AG08395 (cell line): ENCODE data around the gene CLVS2.

ENCODE experiments used
- DNase-seq: peaks from one replicate; pipeline ENCODE4 v3.0.0; 2012; ENCODE audit warnings: mixed read lengths, low spot score

CLVS2 gene

GRCh38 chr6:122995921-122996793, at the start of gene CLVS2:
TSS of gene CLVS2 (plus strand) at chr6:122996235. CDS start at chr6:122997778, 1,543 bp downstream.
- DNase-seq = peak; percentile 21

- DNase-seq = no peak
These were observed 48.7 kb upstream of the CLVS2 start for GRCh38 chr6:122947355-122947754.

DNA sequence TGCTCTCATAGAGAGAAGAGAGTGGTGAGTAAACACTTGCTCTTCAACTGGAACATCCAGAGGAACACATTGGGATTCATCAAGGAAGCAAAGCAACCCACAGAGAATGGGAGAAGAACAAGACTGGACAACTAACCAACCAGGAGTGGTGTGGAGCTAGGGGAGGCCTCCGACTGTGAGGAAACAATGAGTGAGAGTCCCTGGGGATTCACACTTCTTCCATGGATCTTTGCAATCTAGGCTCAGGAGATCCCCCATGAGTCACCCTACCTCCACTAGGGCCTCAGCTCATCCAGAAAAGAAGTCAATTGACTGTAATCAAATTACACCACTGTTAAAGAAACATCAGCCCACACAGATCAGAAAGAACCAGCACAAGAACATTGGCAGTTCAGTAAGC, 42.3 kb upstream of the CLVS2 start:
- DNase-seq = no peak

- no peak for DNase-seq
These were observed 39.7 kb upstream of the CLVS2 start for GRCh38 chr6:122956376-122956775.

- no peak for DNase-seq
These were observed 33.9 kb upstream of the CLVS2 start for GRCh38 chr6:122962000-122962624.

DNA sequence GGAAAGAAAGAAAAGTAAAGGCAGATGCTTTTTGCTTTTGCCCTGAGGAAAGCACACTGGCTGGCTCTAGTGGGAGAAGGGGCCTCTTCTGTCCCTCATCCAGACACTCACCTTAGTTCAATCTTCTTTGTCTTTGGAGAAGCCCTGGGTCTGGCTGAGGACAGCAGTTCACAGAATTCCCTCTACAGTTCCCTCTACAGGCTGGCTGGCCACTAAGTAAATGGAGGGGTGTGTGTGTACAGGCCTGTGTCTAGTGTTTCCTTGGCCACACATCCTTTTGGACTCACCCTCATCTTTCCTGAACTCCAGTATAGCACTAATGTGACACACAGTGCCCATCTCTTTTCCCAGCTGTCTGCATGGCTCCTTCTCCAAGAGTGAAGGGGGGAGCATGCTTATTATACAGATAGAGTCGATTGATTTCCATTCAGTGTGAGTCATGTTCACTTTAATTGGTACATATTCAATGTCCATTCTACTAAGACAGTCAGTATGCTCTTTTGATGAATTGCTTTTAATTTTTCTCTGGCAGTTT, 26.0 kb upstream of the CLVS2 start:
- no peak for DNase-seq

- no peak for DNase-seq
These were observed 18.9 kb upstream of the CLVS2 start for GRCh38 chr6:122977180-122977579.

GRCh38 chr6:122984393-122984792, 11.6 kb upstream of the CLVS2 start:
- no peak for DNase-seq

GRCh38 chr6:122994256-122994655, 1.8 kb upstream of the CLVS2 start:
- DNase-seq = no peak

DNA sequence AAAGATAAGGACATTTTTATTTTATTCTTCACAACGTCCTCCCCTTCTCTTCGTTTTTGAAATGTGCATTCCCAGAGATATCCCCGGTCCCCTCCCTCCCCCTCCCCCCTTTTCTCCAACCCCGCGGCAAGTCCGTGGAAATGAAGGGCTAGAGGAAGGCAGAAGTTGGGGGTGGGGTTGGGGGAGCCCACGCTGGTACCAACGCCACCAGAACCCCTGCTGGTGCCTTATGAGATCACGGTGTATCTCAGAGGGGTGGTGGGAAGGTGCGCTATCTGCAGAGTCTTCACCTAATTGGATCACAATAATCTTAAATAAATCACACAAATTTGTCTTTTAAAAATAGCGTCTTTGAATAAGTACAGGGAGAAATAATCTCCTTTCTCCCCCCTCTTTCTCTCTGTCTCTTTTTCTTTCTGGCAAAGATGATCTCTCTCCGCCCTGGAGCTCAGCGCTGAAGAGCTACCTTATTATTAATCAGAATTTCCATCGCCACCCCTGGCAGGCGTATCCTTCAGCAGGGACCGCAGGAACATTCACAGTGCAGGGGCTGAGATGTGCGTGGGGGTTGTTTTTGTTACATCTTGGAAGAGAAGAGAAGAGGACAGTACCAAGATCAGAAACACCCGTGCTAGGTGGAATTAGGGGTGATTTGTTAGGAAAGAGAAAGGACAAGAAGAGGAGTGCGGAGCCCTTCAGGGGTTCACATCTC, 915 bp downstream of the CLVS2 start:
- DNase-seq = no peak

- DNase-seq = no peak
These were observed 1.6 kb downstream of the CLVS2 start for GRCh38 chr6:122997541-122998150.

GRCh38 chr6:122998403-122998975, 2.5 kb downstream of the CLVS2 start:
- no peak for DNase-seq

- DNase-seq = no peak
These were observed 4.3 kb downstream of the CLVS2 start for GRCh38 chr6:123000244-123000770.

- DNase-seq = no peak
These were observed 5.5 kb downstream of the CLVS2 start for GRCh38 chr6:123001540-123001939.

- DNase-seq = no peak
These were observed 11.8 kb downstream of the CLVS2 start for GRCh38 chr6:123007885-123008284.

- DNase-seq = no peak
These were observed 13.0 kb downstream of the CLVS2 start for GRCh38 chr6:123009059-123009458.

DNA sequence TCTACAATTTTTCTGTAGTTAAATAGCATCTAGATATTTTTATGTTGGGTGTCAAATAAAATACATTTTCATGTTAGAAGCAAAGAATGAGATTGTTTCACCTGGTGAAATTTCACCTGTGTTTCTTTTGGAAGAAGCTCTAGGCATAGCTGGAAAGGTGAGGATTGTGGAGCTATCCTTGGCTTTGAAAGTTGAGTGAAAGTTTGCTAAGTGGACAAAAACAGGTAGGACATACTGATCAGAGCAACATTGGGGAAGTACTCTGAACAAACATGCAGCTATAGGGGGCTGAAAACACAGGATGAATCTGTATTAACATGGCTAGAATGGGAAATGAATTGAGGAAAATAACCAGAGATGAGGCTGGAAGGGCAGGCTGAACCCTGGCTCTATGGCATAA, 18.8 kb downstream of the CLVS2 start:
- no peak for DNase-seq

- no peak for DNase-seq
These were observed 20.5 kb downstream of the CLVS2 start for GRCh38 chr6:123016431-123017103.

DNA sequence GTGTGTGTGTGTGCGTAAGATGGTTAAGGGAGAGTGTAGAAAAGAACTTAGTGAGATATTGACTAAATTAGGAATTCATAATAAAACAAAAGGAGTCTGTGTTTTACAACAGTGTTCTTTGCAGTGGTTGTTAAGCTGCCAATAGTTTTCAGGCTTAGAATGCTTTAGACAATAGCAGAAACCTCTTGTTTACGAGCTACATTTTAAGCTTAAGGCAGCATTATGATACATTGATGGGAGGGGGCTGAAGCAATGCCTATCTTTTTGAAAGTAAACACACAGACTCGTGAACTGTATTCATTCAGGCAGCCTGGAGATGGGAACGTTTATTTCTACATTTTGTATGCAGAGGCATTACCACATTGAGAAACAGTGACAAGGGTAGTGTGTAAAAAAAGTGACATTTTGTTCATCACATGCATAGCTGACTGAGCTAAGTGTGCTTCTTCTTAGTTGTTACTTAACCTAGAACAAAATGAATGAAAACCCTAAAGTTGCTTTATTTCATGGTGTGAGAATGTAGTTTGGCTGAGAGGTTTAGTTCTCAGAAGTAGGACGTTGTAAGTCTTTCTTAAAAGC, 21.2 kb downstream of the CLVS2 start:
- no peak for DNase-seq

- no peak for DNase-seq
These were observed 26.9 kb downstream of the CLVS2 start for GRCh38 chr6:123022975-123023374.

- DNase-seq = no peak
These were observed 28.9 kb downstream of the CLVS2 start for GRCh38 chr6:123024976-123025375.
